Activated CD8-positive, alpha-beta T cell treated with anti-CD3 and anti-CD28 coated beads for 36 hours (primary cell): ENCODE measurements around the gene OSBPL6. TPM values are rescaled to one million over a fixed set of nuclear protein-coding genes. Genes with fewer than 3 reads are reported as not detected.

Experiments used
- ATAC-seq: fragments of 200-7000 bp; cut with Tn5 transposase; one replicate; pipeline ENCODE4 v1.10.0; 2021; ENCODE audit warnings: mild to moderate bottlenecking, moderate library complexity
- CTCF ChIA-PET: fragments of 350-600 bp; sonication (Branson Sonifier 250); formaldehyde crosslinking; loops from one replicate; lab custom pipeline; 2021; ENCODE audit warnings: antibody characterized with exemption; lab: Charles Lee
- POLR2A ChIA-PET: fragments of 350-600 bp; sonication (Branson Sonifier 250); formaldehyde crosslinking; loops from one replicate; lab custom pipeline; 2021; ENCODE audit warnings: antibody characterized with exemption; lab: Charles Lee
- DNase-seq: peaks from one replicate; pipeline ENCODE4 v3.0.0-alpha.2; 2020
- H3K27ac Mint-ChIP-seq: one replicate; pipeline ENCODE4 v1.8.0; 2021; ENCODE audit warnings: mild to moderate bottlenecking, mixed read lengths
- H3K27me3 Mint-ChIP-seq: one replicate; pipeline ENCODE4 v1.8.0; 2021; ENCODE audit warnings: mixed read lengths
- H3K36me3 Mint-ChIP-seq: one replicate; pipeline ENCODE4 v1.8.0; 2021; ENCODE audit warnings: low read depth, mixed read lengths
- H3K4me1 Mint-ChIP-seq: one replicate; pipeline ENCODE4 v1.8.0; 2021; ENCODE audit warnings: low read depth, mixed read lengths
- H3K4me3 Mint-ChIP-seq: one replicate; pipeline ENCODE4 v1.8.0; 2021; ENCODE audit warnings: mild to moderate bottlenecking, moderate library complexity, mixed read lengths
- H3K9me3 Mint-ChIP-seq: one replicate; pipeline ENCODE4 v1.8.0; 2021; ENCODE audit warnings: mixed read lengths
- intact Hi-C: fragments of 100-400 bp; cut with micrococcal nuclease; formaldehyde crosslinking; loops from one replicate; pipeline ENCODE4 v1.10.0; 2022
- total RNA-seq, 2 experiments: library from RNA; stranded (reverse); gene quantifications; one replicate each; pipeline ENCODE4 v1.2.3, GENCODE V29; 2021
- TF ChIP-seq, protein P1 (sequence below): fragments of 200-600 bp; IDR thresholded peaks from one replicate; pipeline ENCODE4 v1.8.0; 2022; ENCODE audit warnings: antibody characterized with exemption, mild to moderate bottlenecking

The OSBPL6 gene
- total RNA-seq, 2 experiments from 2014 or later, result 2.5 to 4.0 TPM

DNA sequence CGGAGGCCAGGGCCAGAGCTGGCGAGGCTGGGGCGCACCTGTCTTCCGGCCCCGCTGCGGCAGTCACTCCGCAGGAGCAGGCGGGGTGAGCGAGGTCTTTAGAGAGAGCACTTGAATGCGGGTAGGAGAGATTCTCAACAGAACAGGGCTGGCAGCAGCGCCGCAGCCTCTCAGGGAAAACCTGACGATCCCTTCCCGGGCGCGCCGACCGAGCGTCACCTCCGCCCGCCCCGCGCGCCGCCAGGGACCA lies 256.1 kb downstream of the OSBPL6 start:
- Mint-ChIP-seq H3K4me1 (peaks cover 24% of the 10 kb centered on the region), H3K9me3 (no peaks in the 10 kb centered on the region), H3K27ac (peak overlapping the region; percentile 90), H3K27me3 (peaks cover 1% of the 10 kb centered on the region), H3K36me3 (peaks cover 26% of the 10 kb centered on the region), H3K4me3 (peak overlapping the region; percentile 87)
- ATAC-seq, result peak; percentile 52
- DNase-seq, result peak; percentile 82
- ChIA-PET CTCF (interaction anchor here (0.9 to 2.9 kb wide), 8 partner anchors 29 to 338 kb away, joined by 3 to 22 read pairs (median 6); partner anchors contain the start of genes FKBP7 and RBM45), POLR2A (interaction anchor here (0.6 to 3.5 kb wide), 8 partner anchors 14 to 347 kb away, joined by 3 to 37 read pairs (median 3); no protein-coding TSS in a partner anchor)
- TF ChIP-seq, protein P1, sequence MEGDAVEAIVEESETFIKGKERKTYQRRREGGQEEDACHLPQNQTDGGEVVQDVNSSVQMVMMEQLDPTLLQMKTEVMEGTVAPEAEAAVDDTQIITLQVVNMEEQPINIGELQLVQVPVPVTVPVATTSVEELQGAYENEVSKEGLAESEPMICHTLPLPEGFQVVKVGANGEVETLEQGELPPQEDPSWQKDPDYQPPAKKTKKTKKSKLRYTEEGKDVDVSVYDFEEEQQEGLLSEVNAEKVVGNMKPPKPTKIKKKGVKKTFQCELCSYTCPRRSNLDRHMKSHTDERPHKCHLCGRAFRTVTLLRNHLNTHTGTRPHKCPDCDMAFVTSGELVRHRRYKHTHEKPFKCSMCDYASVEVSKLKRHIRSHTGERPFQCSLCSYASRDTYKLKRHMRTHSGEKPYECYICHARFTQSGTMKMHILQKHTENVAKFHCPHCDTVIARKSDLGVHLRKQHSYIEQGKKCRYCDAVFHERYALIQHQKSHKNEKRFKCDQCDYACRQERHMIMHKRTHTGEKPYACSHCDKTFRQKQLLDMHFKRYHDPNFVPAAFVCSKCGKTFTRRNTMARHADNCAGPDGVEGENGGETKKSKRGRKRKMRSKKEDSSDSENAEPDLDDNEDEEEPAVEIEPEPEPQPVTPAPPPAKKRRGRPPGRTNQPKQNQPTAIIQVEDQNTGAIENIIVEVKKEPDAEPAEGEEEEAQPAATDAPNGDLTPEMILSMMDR, result no peak
- intact Hi-C loops, result no loop called here

DNA sequence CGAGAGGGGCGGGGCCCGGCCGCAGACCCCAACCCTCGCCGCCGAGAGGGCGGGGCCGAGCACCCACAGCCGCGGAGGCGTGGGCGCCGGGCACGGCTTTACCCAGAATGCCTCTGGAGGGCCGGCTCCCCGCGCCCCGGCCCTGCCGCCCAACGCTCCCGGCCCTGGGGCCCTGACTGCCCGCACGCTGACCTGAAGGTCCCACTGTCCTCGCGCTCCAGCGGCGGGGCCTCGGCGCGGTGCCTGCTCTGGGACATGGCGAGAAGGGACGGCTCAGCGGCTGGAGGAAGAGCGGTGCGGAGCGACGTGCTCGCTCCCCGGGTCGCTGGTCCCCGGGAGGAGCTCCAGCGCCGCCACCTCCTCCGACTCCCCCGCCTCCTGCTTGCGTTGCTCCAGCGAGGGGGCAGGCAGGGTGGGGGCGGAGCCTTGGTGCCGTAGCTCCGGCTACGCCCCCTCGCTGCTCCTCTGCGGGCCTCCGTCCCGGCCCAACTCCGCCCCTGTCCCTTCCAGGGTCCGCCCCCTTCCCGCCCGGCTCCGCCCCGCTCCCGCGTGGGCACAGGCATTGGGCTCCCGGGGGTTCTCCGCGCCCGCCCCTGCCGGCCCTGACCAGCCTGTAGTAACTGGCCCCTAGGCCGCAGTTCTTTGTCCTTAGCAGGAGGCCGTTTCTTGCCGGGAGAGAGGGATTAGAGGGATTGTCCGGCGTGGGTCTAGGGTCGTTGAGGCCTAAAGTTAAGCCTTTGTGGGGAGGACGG lies 256.6 kb downstream of the OSBPL6 start, which contains the start of the genes PJVK and PRKRA:
Gene PJVK, plus strand, starts transcription at position 605 of the 752 bp plus-strand sequence. CDS start 2,032 bp downstream, outside the sequence.
Gene PRKRA, minus strand, starts transcription at position 402 of the 752 bp plus-strand sequence. Its CDS starts 145 bp downstream, at position 257.
- peaks cover 25% of the 10 kb centered on the region for H3K36me3 Mint-ChIP-seq
- peak within 1 kb of the TSS; percentile 87 for H3K4me3 Mint-ChIP-seq
- intact Hi-C loops, result no loop called here
- H3K27ac Mint-ChIP-seq, result peak within 1 kb of the TSS; percentile 96
- H3K4me1 Mint-ChIP-seq, result peaks cover 24% of the 10 kb centered on the region
- ATAC-seq, result peak; percentile 94
- TF ChIP-seq, protein P1, result no peak
- ChIA-PET POLR2A (interaction anchor here (0.6 to 3.5 kb wide), 11 partner anchors 14 to 347 kb away, joined by 3 to 37 read pairs (median 3); no protein-coding TSS in a partner anchor), CTCF (interaction anchor here (0.9 to 2.9 kb wide), 8 partner anchors 28 to 339 kb away, joined by 3 to 22 read pairs (median 6); partner anchors contain the start of genes FKBP7 and RBM45)
- peaks cover 1% of the 10 kb centered on the region for H3K27me3 Mint-ChIP-seq
- no peaks in the 10 kb centered on the region for H3K9me3 Mint-ChIP-seq
- DNase-seq, result peak; percentile 96

DNA sequence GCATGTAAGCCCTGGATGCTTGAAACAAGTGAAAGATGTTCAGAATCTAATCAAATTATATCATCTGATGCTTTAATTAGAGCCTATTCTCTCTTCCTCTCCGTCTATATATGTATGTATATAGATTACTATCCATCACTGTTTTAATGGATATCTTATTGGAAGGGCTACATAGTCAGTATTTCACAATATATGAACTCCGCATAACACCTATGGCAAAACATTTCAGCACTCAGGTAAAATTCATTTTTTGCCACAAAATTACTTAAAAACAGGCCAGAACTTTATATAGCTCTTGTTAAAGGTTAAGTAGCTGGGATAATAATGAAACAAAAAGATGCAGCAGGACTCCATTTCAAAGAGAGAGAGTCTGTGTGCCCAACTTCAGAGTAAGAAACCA lies 258.0 kb downstream of the OSBPL6 start:
- Mint-ChIP-seq H3K4me3 (peak overlapping the region; percentile 87), H3K4me1 (peaks cover 24% of the 10 kb centered on the region), H3K27ac (no peak overlapping the region), H3K27me3 (peaks cover 1% of the 10 kb centered on the region), H3K9me3 (no peaks in the 10 kb centered on the region), H3K36me3 (peaks cover 21% of the 10 kb centered on the region)
- DNase-seq (no peak), ATAC-seq (no peak)
- intact Hi-C loops, result no loop called here
- TF ChIP-seq, protein P1, result no peak
- ChIA-PET POLR2A (no interaction called here), CTCF (interaction anchor here (1.2 kb wide), 1 partner anchor 28 kb away, joined by 4 read pairs; the partner anchor contains the start of gene PLEKHA3)

Other genes with a start within 250 kb of the OSBPL6 start
- not detected for gene PDE11A, start 121.7 kb upstream of the OSBPL6 start, total RNA-seq
- 10 to 100 TPM in 1 of 2 experiments, 1 to 10 TPM in 1; 9.0 to 10.6 TPM for gene RBM45, start 82.1 kb upstream of the OSBPL6 start, total RNA-seq